Thyroid gland (tissue), 4 donors: ENCODE data around the gene ARHGAP4.

Experiments used
- POLR2A ChIP-seq, 2 donors: fragments of 450-650 bp; IDR thresholded peaks; one replicate each; pipeline ENCODE4 v1.6.1; 2017; ENCODE audit warnings: antibody characterized with exemption in 2 of 2, mild to moderate bottlenecking in 2 of 2, moderate library complexity in 1 of 2
- TF ChIP-seq, protein P1 (sequence below), 6 experiments: fragments of 200-600 bp in 3 of 6; fragments of 450-650 bp in 3 of 6; sonication (generic) in 3 of 6; IDR thresholded peaks; one replicate each; pipeline ENCODE4 v1.5.1; 2016 to 2019; ENCODE audit warnings: antibody characterized with exemption in 6 of 6, mild to moderate bottlenecking in 2 of 6, inconsistent platforms in 1 of 6, moderate library complexity in 1 of 6

- TF ChIP-seq, protein P1, sequence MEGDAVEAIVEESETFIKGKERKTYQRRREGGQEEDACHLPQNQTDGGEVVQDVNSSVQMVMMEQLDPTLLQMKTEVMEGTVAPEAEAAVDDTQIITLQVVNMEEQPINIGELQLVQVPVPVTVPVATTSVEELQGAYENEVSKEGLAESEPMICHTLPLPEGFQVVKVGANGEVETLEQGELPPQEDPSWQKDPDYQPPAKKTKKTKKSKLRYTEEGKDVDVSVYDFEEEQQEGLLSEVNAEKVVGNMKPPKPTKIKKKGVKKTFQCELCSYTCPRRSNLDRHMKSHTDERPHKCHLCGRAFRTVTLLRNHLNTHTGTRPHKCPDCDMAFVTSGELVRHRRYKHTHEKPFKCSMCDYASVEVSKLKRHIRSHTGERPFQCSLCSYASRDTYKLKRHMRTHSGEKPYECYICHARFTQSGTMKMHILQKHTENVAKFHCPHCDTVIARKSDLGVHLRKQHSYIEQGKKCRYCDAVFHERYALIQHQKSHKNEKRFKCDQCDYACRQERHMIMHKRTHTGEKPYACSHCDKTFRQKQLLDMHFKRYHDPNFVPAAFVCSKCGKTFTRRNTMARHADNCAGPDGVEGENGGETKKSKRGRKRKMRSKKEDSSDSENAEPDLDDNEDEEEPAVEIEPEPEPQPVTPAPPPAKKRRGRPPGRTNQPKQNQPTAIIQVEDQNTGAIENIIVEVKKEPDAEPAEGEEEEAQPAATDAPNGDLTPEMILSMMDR (IDR thresholded peaks at IDR 0.05) = no peak
- no peak for TF ChIP-seq POLR2A (IDR thresholded peaks at IDR 0.05)
Observed at GRCh38 chrX:153910446-153910845, 15.6 kb downstream of the ARHGAP4 start.
